Loucy (cell line): ENCODE data around the gene BCDIN3D.

ENCODE experiments used
- H2AFZ ChIP-seq: fragments of 200-600 bp; sonication (generic); 2 replicates; pipeline ENCODE4 v1.6.0; 2016; ENCODE audit warnings: antibody characterized with exemption, mild to moderate bottlenecking, low read length, moderate library complexity
- H3F3A ChIP-seq: fragments of 200-600 bp; 2 replicates; pipeline ENCODE4 v1.6.0; 2016; ENCODE audit warnings: antibody characterized with exemption, low read depth, mild to moderate bottlenecking
- H3K27me3 ChIP-seq: fragments of 200-600 bp; sonication (generic); 2 replicates; pipeline ENCODE4 v1.6.1; 2014; ENCODE audit warnings: low read length, mild to moderate bottlenecking; ENCODE audit not compliant: insufficient read depth, poor library complexity, severe bottlenecking
- H3K36me3 ChIP-seq: fragments of 200-600 bp; sonication (generic); 2 replicates; pipeline ENCODE4 v1.6.1; 2016; ENCODE audit warnings: low read length; ENCODE audit not compliant: insufficient read depth
- H3K4me1 ChIP-seq: fragments of 200-600 bp; sonication (generic); 2 replicates; pipeline ENCODE4 v1.5.1; 2014; ENCODE audit warnings: low read length, mild to moderate bottlenecking; ENCODE audit not compliant: insufficient read depth, poor library complexity, severe bottlenecking
- H3K4me2 ChIP-seq: fragments of 200-600 bp; sonication (generic); 2 replicates; pipeline ENCODE4 v1.6.0; 2014; ENCODE audit warnings: antibody characterized with exemption, low read length, low read depth, mild to moderate bottlenecking; ENCODE audit not compliant: poor library complexity, severe bottlenecking
- H3K4me3 ChIP-seq: fragments of 200-600 bp; sonication (generic); 2 replicates; pipeline ENCODE4 v1.5.1; 2014; ENCODE audit warnings: low read length, mild to moderate bottlenecking, mixed read lengths; ENCODE audit not compliant: poor library complexity, severe bottlenecking
- H3K79me2 ChIP-seq: fragments of 200-600 bp; sonication (generic); 2 replicates; pipeline ENCODE4 v1.6.1; 2014; ENCODE audit warnings: low read length; ENCODE audit not compliant: insufficient read depth
- H3K9ac ChIP-seq: fragments of 200-600 bp; sonication (generic); 2 replicates; pipeline ENCODE4 v1.6.0; 2014; ENCODE audit warnings: mild to moderate bottlenecking, low read depth, low read length, moderate library complexity; ENCODE audit not compliant: poor library complexity, severe bottlenecking
- H3K9me2 ChIP-seq: fragments of 200-600 bp; sonication (generic); replicated peaks from 2 replicates; pipeline ENCODE4 v1.6.1; 2016; ENCODE audit warnings: low read depth, low read length, mixed read lengths
- H3K9me3 ChIP-seq: fragments of 200-600 bp; sonication (generic); 2 replicates; pipeline ENCODE4 v1.6.1; 2014; ENCODE audit warnings: mild to moderate bottlenecking, antibody characterized with exemption, low read length, low read depth; ENCODE audit not compliant: insufficient read depth
- H4K20me1 ChIP-seq: fragments of 200-600 bp; sonication (generic); 2 replicates; pipeline ENCODE4 v1.6.0; 2014; ENCODE audit warnings: antibody characterized with exemption, low read length, mild to moderate bottlenecking; ENCODE audit not compliant: insufficient read depth, poor library complexity, severe bottlenecking
- CTCF ChIP-seq: fragments of 200-600 bp; sonication (generic); conservative IDR thresholded peaks from 2 replicates; pipeline ENCODE4 v1.5.1; 2014; ENCODE audit warnings: mild to moderate bottlenecking, antibody characterized with exemption, low read length
- EZH2phosphoT487 ChIP-seq: fragments of 200-600 bp; IDR thresholded peaks from 2 replicates; pipeline ENCODE4 v1.6.1; 2018; ENCODE audit warnings: antibody characterized with exemption, mild to moderate bottlenecking, moderate library complexity, borderline replicate concordance

Gene BCDIN3D

DNA sequence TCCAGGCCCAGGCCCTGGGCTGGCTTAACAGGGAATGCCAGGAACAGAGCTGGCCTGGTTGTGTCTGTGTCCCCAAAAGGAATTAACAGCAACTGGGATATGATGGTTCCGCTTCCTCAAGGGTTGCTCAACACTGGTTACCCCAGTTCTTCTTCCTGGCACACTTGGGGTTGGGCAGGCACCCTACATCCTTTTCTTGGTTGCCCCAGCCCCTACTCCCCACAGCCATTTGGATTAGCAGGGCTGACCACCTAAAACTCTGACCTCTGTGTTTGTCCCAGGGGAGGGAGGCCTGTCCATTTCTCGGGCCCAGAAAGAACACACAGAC lies 45.5 kb downstream of the BCDIN3D start:
- TF ChIP-seq CTCF, result no peak
- no peak for TF ChIP-seq EZH2phosphoT487
- H3K36me3 ChIP-seq, result peaks cover 42% of the 10 kb centered on the region; the same call in 1 of the 2 replicates

GRCh38 chr12:49796606-49797448 lies 46.1 kb downstream of the BCDIN3D start:
- TF ChIP-seq CTCF (no peak), EZH2phosphoT487 (no peak)
- Histone ChIP-seq H3K27me3 (no peaks in the 10 kb centered on the region), H3K36me3 (peaks cover 40% of the 10 kb centered on the region; the same call in 1 of the 2 replicates), H3K9ac (no peak overlapping the region), H3K9me3 (no peaks in the 10 kb centered on the region), H3K9me2 (no peaks in the 10 kb centered on the region), H3K79me2 (no peaks in the 10 kb centered on the region), H2AFZ (no peak overlapping the region), H3K4me1 (no peaks in the 10 kb centered on the region), H3K4me3 (no peak overlapping the region), H4K20me1 (no peaks in the 10 kb centered on the region), H3F3A (no peaks in the 10 kb centered on the region), H3K4me2 (no peak overlapping the region)

More for the DNA sequence above, 45.5 kb downstream of the BCDIN3D start:
- no peaks in the 10 kb centered on the region for H3F3A ChIP-seq
- H3K4me1 ChIP-seq, result no peaks in the 10 kb centered on the region
- no peak overlapping the region for H2AFZ ChIP-seq
- H3K9ac ChIP-seq, result no peak overlapping the region
- no peak overlapping the region for H3K4me3 ChIP-seq
- no peaks in the 10 kb centered on the region for H3K79me2 ChIP-seq
- no peaks in the 10 kb centered on the region for H4K20me1 ChIP-seq
- no peak overlapping the region for H3K4me2 ChIP-seq
- no peaks in the 10 kb centered on the region for H3K9me2 ChIP-seq
- no peaks in the 10 kb centered on the region for H3K9me3 ChIP-seq
- no peaks in the 10 kb centered on the region for H3K27me3 ChIP-seq

- TF ChIP-seq CTCF, result no peak
- no peak for TF ChIP-seq EZH2phosphoT487
- H2AFZ ChIP-seq, result no peak overlapping the region
- H3K4me2 ChIP-seq, result no peak overlapping the region
- peaks cover 34% of the 10 kb centered on the region; the same call in 1 of the 2 replicates for H3K36me3 ChIP-seq
- H3K9me3 ChIP-seq, result no peaks in the 10 kb centered on the region
- H3K4me3 ChIP-seq, result no peak overlapping the region
- H3K9ac ChIP-seq, result no peak overlapping the region
- H3K9me2 ChIP-seq, result no peaks in the 10 kb centered on the region
- no peaks in the 10 kb centered on the region for H4K20me1 ChIP-seq
- no peaks in the 10 kb centered on the region for H3K4me1 ChIP-seq
- H3K79me2 ChIP-seq, result no peaks in the 10 kb centered on the region
- no peaks in the 10 kb centered on the region for H3F3A ChIP-seq
- no peaks in the 10 kb centered on the region for H3K27me3 ChIP-seq
Observed at GRCh38 chr12:49796155-49796554, 46.8 kb downstream of the BCDIN3D start.
